Activated CD4-positive, alpha-beta T cell treated with anti-CD3 and anti-CD28 coated beads, Interleukin-2, amount 10 ng/mL, durations not matched to agents 7 days and 5 days (primary cell): ENCODE measurements around the gene ZNF776. TPM values are rescaled to one million over a fixed set of nuclear protein-coding genes. Genes with fewer than 3 reads are reported as not detected.

ENCODE experiments used
- CTCF ChIA-PET: fragments of 350-600 bp; sonication (Branson Sonifier 250); formaldehyde crosslinking; loops from one replicate; lab custom pipeline; 2021; ENCODE audit warnings: antibody characterized with exemption; lab: Charles Lee
- POLR2A ChIA-PET: fragments of 350-600 bp; sonication (Branson Sonifier 250); formaldehyde crosslinking; loops from one replicate; lab custom pipeline; 2021; ENCODE audit warnings: antibody characterized with exemption; lab: Charles Lee
- DNase-seq: peaks from one replicate; pipeline ENCODE4 v3.0.0-alpha.2; 2020
- H3K27ac Mint-ChIP-seq: one replicate; pipeline ENCODE4 v1.8.0; 2021; ENCODE audit warnings: mild to moderate bottlenecking, moderate library complexity, mixed read lengths
- H3K27me3 Mint-ChIP-seq: one replicate; pipeline ENCODE4 v1.8.0; 2021; ENCODE audit warnings: mixed read lengths
- H3K36me3 Mint-ChIP-seq: one replicate; pipeline ENCODE4 v1.8.0; 2021; ENCODE audit warnings: low read depth, mixed read lengths
- H3K4me1 Mint-ChIP-seq: one replicate; pipeline ENCODE4 v1.8.0; 2021; ENCODE audit warnings: mixed read lengths
- H3K4me3 Mint-ChIP-seq: one replicate; pipeline ENCODE4 v1.8.0; 2021; ENCODE audit warnings: mild to moderate bottlenecking, moderate library complexity, mixed read lengths
- H3K9me3 Mint-ChIP-seq: one replicate; pipeline ENCODE4 v1.8.0; 2021; ENCODE audit warnings: mixed read lengths
- total RNA-seq, 2 experiments: library from RNA; stranded (reverse); gene quantifications; one replicate each; pipeline ENCODE4 v1.2.3, GENCODE V29; 2021

ZNF776 gene
- total RNA-seq, 2 experiments from 2014 or later, result 16.1 to 21.4 TPM

- H3K4me1 Mint-ChIP-seq, result peaks cover 31% of the 10 kb centered on the region
- H3K4me3 Mint-ChIP-seq, result peak overlapping the region; percentile 95
- H3K36me3 Mint-ChIP-seq, result peaks cover 62% of the 10 kb centered on the region
- H3K27me3 Mint-ChIP-seq, result no peaks in the 10 kb centered on the region
- H3K9me3 Mint-ChIP-seq, result peaks cover 54% of the 10 kb centered on the region
- CTCF ChIA-PET, result no interaction called here
- DNase-seq, result no peak
- POLR2A ChIA-PET, result no interaction called here
- no peak overlapping the region for H3K27ac Mint-ChIP-seq
Observed at GRCh38 chr19:57748029-57748428, 1.4 kb downstream of the ZNF776 start.

- Mint-ChIP-seq H3K27ac (no peak overlapping the region), H3K4me3 (no peak overlapping the region), H3K9me3 (peaks cover 73% of the 10 kb centered on the region), H3K36me3 (peaks cover 93% of the 10 kb centered on the region), H3K27me3 (no peaks in the 10 kb centered on the region), H3K4me1 (peaks cover 6% of the 10 kb centered on the region)
- CTCF ChIA-PET, result no interaction called here
- DNase-seq, result no peak
- POLR2A ChIA-PET, result no interaction called here
Observed at GRCh38 chr19:57754091-57754673, 7.6 kb downstream of the ZNF776 start.

- Mint-ChIP-seq H3K27ac (no peak overlapping the region), H3K9me3 (peaks cover 72% of the 10 kb centered on the region), H3K4me3 (no peak overlapping the region), H3K4me1 (peaks cover 3% of the 10 kb centered on the region), H3K36me3 (peaks cover 93% of the 10 kb centered on the region), H3K27me3 (no peaks in the 10 kb centered on the region)
- POLR2A ChIA-PET, result no interaction called here
- DNase-seq, result no peak
- CTCF ChIA-PET, result interaction anchor here (1.5 kb wide), 1 partner anchor 8 kb away, joined by 4 read pairs; the partner anchor contains the start of gene ZNF776
Observed at GRCh38 chr19:57755031-57755430, 8.4 kb downstream of the ZNF776 start.

GRCh38 chr19:57757941-57758340 lies 11.3 kb downstream of the ZNF776 start:
- no peak for DNase-seq
- Mint-ChIP-seq H3K4me1 (no peaks in the 10 kb centered on the region), H3K36me3 (peaks cover 80% of the 10 kb centered on the region), H3K4me3 (no peak overlapping the region), H3K27ac (no peak overlapping the region), H3K27me3 (no peaks in the 10 kb centered on the region), H3K9me3 (peaks cover 55% of the 10 kb centered on the region)
- POLR2A ChIA-PET, result no interaction called here
- CTCF ChIA-PET, result no interaction called here

- Mint-ChIP-seq H3K4me3 (no peak overlapping the region), H3K36me3 (peaks cover 76% of the 10 kb centered on the region), H3K4me1 (no peaks in the 10 kb centered on the region), H3K27me3 (no peaks in the 10 kb centered on the region), H3K27ac (no peak overlapping the region), H3K9me3 (peaks cover 45% of the 10 kb centered on the region)
- ChIA-PET CTCF (no interaction called here), POLR2A (no interaction called here)
- DNase-seq, result no peak
Observed at GRCh38 chr19:57759096-57759495, 12.5 kb downstream of the ZNF776 start.

GRCh38 chr19:57769345-57770131 lies 22.9 kb downstream of the ZNF776 start, which contains the start of gene ZNF586:
Gene ZNF586, plus strand, starts transcription at chr19:57769676. Its CDS starts 167 bp downstream, at chr19:57769843.
- peak within 1 kb of the TSS; percentile 95 for H3K4me3 Mint-ChIP-seq
- no peaks in the 10 kb centered on the region for H3K27me3 Mint-ChIP-seq

GRCh38 chr19:57771417-57771816 lies 24.8 kb downstream of the ZNF776 start:
- Mint-ChIP-seq H3K4me1 (peaks cover 36% of the 10 kb centered on the region), H3K9me3 (peaks cover 50% of the 10 kb centered on the region), H3K27me3 (no peaks in the 10 kb centered on the region), H3K36me3 (peaks cover 73% of the 10 kb centered on the region), H3K4me3 (peak overlapping the region; percentile 46), H3K27ac (peak overlapping the region; percentile 23)
- ChIA-PET POLR2A (no interaction called here), CTCF (interaction anchor here (1.5 kb wide), 1 partner anchor 11 kb away, joined by 8 read pairs; no protein-coding TSS in a partner anchor)
- no peak for DNase-seq

More at GRCh38 chr19:57769345-57770131, 22.9 kb downstream of the ZNF776 start, which contains the start of gene ZNF586:
- peak; percentile 93 for DNase-seq
- peaks cover 40% of the 10 kb centered on the region for H3K9me3 Mint-ChIP-seq
- H3K4me1 Mint-ChIP-seq, result peaks cover 33% of the 10 kb centered on the region
- peaks cover 62% of the 10 kb centered on the region for H3K36me3 Mint-ChIP-seq
- CTCF ChIA-PET, result interaction anchor here (0.6 to 1.0 kb wide), 3 partner anchors 23 to 721 kb away, joined by 3 to 5 read pairs (median 4); partner anchors contain the start of gene ZNF551
- POLR2A ChIA-PET, result interaction anchor here (0.6 kb wide), 1 partner anchor 23 kb away, joined by 3 read pairs; the partner anchor contains the start of gene ZNF776
- peak within 1 kb of the TSS; percentile 96 for H3K27ac Mint-ChIP-seq

GRCh38 chr19:57773488-57773887 lies 26.9 kb downstream of the ZNF776 start:
- Mint-ChIP-seq H3K36me3 (peaks cover 83% of the 10 kb centered on the region), H3K4me1 (peaks cover 36% of the 10 kb centered on the region), H3K27me3 (no peaks in the 10 kb centered on the region), H3K4me3 (no peak overlapping the region), H3K9me3 (peaks cover 54% of the 10 kb centered on the region), H3K27ac (no peak overlapping the region)
- POLR2A ChIA-PET, result no interaction called here
- CTCF ChIA-PET, result no interaction called here
- DNase-seq, result no peak

- DNase-seq, result no peak
- peaks cover 93% of the 10 kb centered on the region for H3K36me3 Mint-ChIP-seq
- no peaks in the 10 kb centered on the region for H3K27me3 Mint-ChIP-seq
- H3K4me1 Mint-ChIP-seq, result peaks cover 16% of the 10 kb centered on the region
- no peak overlapping the region for H3K4me3 Mint-ChIP-seq
- H3K27ac Mint-ChIP-seq, result no peak overlapping the region
- peaks cover 70% of the 10 kb centered on the region for H3K9me3 Mint-ChIP-seq
- ChIA-PET POLR2A (no interaction called here), CTCF (no interaction called here)
Observed at GRCh38 chr19:57776764-57777296, 30.2 kb downstream of the ZNF776 start.

- DNase-seq, result no peak
- no peaks in the 10 kb centered on the region for H3K27me3 Mint-ChIP-seq
- peaks cover 8% of the 10 kb centered on the region for H3K4me1 Mint-ChIP-seq
- H3K36me3 Mint-ChIP-seq, result peaks cover 84% of the 10 kb centered on the region
- no peak overlapping the region for H3K27ac Mint-ChIP-seq
- H3K9me3 Mint-ChIP-seq, result peaks cover 60% of the 10 kb centered on the region
- CTCF ChIA-PET, result no interaction called here
- POLR2A ChIA-PET, result no interaction called here
- no peak overlapping the region for H3K4me3 Mint-ChIP-seq
Observed at GRCh38 chr19:57778336-57778735, 31.7 kb downstream of the ZNF776 start.

GRCh38 chr19:57779220-57779845 lies 32.7 kb downstream of the ZNF776 start:
- H3K27me3 Mint-ChIP-seq, result no peaks in the 10 kb centered on the region
- H3K4me1 Mint-ChIP-seq, result peaks cover 3% of the 10 kb centered on the region
- H3K27ac Mint-ChIP-seq, result no peak overlapping the region
- H3K9me3 Mint-ChIP-seq, result peaks cover 55% of the 10 kb centered on the region
- POLR2A ChIA-PET, result no interaction called here
- no peak for DNase-seq
- peaks cover 81% of the 10 kb centered on the region for H3K36me3 Mint-ChIP-seq
- no peak overlapping the region for H3K4me3 Mint-ChIP-seq
- CTCF ChIA-PET, result interaction anchor here (0.6 kb wide), 1 partner anchor 13 kb away, joined by 3 read pairs; no protein-coding TSS in a partner anchor

- DNase-seq, result no peak
- ChIA-PET POLR2A (no interaction called here), CTCF (no interaction called here)
- no peaks in the 10 kb centered on the region for H3K27me3 Mint-ChIP-seq
- H3K27ac Mint-ChIP-seq, result no peak overlapping the region
- H3K9me3 Mint-ChIP-seq, result peaks cover 41% of the 10 kb centered on the region
- H3K36me3 Mint-ChIP-seq, result peaks cover 69% of the 10 kb centered on the region
- peaks cover 12% of the 10 kb centered on the region for H3K4me1 Mint-ChIP-seq
- no peak overlapping the region for H3K4me3 Mint-ChIP-seq
Observed at GRCh38 chr19:57786286-57786685, 39.7 kb downstream of the ZNF776 start.
